HS-5 (cell line): ENCODE results near the gene CEP131.

Source experiments
- DNase-seq: peaks from one replicate; pipeline ENCODE4 v3.0.0-alpha.2; 2012; ENCODE audit warnings: low read depth

The CEP131 gene

DNA sequence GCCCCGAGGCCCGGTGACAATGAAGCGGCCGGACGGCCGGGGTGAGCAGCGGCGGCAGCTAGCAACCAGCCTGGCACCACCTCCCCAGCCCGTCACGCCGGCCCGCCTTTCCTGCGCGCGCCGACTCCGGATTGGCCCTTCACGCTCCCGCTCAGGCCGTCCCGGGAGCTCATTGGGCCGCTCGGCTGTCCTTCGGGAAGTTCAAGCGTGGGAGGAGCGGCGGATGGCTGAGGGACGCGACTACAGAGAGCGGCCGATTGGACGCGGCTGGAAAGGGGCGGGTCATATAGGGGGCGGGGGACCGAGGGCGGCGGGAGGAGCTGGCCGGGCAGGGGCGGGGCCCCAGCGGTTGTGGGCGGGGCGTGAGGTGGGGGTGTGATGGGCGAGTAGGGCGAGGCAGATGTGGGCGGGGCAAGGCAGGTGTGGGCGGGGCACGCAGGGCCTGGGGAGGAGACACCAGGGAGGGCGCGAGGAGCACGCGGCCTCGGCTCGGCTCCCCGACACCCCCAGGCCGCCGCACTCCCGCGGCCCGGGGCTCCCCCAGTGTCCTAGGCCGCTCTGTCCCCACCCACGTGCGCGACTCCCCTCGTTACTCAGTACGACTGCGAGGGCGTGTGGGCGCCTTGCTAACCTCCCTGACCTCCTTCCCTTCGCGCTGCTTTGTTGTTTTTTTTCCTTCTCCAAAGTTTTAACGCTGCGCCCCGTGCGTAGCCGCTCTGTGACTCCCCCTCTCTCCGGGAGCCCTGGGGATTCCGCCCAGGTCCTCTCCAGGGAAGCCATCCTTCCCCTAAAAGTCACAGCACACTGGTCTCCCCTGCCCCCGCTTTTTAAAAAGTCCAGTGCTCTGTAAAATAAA, at the start of gene CEP131:
CEP131 (minus strand) TSS at position 60 of the 856 bp plus-strand sequence. CDS start 2,909 bp downstream, outside the sequence.
- peak; percentile 80 for DNase-seq

DNA sequence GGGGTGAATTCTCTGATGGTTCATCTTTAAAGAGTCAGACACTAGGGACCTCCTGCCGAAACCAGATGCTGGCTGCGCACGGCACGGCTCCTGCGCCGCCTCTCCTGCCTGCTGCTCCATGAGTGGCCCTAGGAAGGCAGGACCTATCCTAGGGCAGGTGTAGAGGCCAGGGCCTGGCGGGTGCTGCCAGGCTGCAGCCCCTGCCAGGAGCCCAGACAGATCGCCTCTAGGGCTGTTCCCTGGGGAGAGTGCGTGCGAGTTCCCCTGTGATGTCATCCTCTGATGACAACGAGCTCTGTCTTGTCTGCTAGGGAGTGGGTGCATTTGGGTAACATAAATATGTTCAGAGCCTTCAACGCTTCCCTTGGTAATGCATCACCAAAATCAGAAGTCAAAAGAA, 48.5 kb upstream of the CEP131 start:
- no peak for DNase-seq

DNA sequence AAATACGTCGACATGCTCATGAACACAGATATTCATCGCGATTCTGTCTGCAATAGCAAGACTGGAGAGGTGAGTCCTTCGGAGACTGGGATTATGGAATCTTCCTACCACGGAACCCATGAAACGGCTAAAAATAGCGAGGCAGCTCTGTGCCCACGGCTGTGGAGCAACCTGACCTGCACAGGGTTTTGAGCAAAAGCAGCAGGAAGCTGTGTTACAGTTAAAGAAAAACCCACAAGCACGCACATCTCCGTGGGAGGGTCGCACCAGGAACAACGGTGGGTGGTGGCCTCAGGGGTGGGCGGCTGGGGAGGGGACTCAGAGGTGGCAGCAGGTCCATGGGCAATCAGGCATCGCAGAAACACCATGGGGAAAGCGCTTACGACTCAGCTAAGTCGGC, 47.5 kb upstream of the CEP131 start:
- no peak for DNase-seq

DNA sequence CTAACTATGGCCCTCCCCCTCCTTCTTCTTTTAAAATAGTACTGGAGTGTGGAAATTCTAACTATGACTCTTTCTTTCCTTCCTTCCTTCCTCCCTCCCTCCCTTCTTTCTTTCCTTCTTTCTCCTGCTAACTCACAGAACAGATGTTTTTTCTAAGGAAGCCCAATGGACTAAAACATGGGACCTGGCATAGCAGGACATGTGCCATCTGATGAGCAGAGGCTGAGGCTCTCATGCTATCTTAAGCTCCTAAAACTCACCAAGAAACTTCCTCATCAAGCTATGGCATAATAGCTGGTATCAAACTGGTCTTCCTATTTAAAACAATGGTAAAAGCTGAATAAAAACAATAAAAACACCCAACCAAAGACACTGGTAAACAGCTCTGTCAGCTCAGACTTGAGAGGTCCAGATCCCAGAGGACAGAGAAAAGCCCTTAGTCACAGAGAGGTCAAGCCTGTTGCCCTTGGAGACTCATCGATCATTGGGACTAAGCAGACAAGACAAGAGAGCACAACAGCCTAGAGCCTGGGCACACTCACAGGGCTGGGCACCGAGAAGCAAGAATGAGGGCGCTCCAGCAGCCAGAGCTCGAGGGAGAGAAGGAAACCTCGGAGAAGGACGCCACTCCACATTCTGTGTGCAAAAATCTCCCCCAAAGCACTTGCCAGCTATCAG, 44.8 kb upstream of the CEP131 start:
- DNase-seq = no peak

DNA sequence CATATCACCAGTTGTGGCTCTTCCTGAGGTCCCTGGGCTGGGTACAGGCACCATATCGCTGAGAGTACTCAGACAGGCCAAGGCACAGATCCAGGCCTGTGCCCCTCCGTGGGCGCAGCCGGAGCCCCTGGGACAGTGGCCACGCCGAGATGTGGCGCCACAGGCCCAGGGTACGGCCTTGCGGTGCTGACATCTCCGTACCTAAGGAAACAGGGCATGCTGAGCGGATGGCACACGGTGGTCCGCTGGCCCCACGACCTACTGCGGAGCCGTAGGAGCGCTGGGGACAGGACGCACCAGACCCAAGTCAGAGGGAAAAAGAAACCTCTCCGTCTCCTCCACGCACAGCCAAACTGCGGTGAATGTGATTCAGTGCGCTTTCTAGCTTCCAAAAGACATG, 42.8 kb upstream of the CEP131 start:
- no peak for DNase-seq

DNA sequence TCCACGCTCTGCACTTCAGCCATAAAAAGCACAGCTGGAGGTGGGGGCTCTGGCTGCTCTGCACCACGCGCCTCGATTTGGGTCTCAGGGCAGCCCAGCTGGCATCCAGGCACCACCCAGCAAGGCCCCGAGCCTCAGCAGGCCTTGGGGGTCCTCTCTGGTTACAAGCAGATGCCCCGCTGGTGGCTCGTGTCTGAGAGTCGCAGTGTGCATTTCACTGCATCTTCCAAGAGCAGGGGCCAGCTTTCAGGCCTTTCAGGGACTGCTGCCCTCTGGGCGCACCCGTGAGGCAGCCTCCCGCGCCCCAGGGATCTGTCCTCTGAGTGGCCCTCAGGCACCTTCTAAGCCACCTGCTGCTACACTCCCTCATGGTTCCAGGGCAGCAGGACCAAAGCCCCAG, 41.9 kb upstream of the CEP131 start:
- no peak for DNase-seq

DNA sequence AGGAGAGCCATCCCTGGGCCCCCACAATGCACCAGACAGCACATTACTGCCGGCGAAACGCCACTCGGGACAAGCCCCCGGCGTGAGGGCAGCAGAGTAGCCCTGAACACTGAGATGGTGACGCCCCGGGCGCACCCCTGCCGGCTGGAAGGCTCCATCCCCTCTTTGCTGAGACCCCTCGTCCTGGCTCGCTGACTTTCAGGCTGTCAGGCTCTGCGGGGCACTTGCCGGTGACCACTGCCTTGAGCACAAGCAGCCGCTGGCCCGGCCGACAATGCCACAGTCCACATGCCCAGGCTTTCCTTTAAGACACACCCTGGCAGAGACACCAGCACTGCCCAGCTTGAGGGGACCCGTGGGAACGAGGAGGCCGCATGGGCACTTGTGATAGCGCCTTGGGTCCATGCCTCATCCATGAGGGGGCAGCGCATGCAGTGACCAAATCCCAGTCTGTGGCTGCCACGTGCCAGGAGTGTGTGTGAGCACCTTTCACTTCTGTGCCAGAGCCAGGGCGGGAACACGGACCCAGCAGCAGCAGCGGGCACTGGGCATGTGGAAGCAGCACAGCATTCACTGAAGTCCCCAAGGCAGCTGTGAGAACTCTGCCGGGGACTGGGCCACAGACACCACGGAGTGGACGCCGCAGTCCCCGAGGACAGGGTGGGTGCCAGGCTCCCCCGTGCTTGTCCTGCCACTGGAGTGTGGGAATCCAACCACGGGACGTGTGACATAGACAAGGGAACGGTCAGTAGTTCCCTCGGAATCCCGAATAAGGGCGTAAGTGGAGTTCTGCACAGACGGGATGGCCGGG, 40.8 kb upstream of the CEP131 start:
- no peak for DNase-seq

DNA sequence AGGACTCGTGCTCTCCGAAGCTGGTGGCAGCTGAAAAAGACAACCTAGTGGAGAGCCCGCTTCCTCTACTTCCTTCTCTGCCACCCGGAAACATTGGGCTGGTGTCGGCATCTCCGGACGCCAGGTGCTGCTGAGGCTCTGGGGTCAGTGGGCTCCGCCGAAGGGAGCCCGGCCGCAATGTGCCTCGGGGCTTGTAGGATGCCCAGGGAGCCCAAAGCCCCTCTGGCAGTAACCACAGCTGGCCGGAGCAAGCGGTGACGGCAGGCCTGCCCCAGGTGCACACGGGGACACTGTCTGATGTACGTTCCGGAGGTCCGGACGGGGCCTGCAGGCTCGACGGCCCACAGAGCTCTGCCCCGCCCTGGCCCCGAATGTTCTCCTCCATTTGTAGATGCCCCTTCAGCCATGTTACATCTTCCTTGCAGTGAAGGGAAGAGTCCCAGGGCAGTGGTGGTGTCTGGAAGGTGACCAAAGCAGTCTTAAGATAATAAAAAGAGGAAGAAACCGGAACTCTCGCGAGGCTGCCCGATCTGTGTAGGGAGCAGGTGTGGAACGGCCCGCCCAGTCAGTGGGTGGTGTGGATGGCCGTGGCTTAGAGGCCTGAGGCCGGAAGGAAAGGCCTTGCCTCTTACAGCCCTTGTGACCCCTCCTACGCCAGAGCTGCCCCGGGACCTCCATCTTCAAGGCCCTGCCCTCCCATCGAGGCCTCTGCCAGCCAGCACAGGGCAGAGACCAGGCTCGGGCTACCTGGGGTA, 39.0 kb upstream of the CEP131 start:
- no peak for DNase-seq

DNA sequence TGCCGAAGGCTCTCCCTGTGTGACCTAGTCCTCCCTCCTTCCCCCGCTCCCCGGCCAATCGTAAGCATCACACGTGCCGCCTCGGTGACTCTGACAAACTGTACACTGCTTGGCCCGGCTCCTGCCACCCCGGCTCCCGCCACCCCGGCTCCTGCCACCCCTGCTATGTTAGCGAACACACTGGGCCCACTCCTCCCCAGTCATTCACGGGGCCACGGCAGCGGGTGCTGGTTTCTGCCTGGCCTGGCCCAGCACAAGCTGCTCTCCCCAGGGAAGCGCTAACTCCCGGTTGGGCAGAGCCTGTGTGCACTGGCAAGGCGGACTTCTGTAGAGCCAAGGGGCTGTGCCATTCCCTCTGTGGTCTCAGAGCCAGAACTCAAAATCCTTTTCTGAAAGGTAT, 38.3 kb upstream of the CEP131 start:
- DNase-seq = no peak

DNA sequence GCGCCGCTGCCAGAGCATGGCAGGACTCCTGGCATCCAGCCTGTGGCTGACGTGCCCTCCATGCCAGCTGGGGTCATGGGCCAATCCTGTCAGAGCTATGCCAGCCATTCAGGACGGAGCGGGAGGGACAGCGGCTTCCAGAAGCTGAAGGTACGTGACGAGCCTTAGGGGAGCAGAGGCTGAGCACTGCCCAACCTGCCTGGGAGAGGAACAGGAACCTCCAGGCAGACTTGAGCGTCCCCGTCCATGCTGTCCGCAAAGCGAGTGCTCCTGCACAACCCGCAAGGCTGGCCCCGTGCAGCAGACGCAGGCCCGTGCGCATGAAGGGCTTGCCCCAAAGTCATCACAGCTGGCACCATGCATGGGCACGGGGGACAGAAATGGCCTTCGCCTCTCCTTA, 37.9 kb upstream of the CEP131 start:
- no peak for DNase-seq

DNA sequence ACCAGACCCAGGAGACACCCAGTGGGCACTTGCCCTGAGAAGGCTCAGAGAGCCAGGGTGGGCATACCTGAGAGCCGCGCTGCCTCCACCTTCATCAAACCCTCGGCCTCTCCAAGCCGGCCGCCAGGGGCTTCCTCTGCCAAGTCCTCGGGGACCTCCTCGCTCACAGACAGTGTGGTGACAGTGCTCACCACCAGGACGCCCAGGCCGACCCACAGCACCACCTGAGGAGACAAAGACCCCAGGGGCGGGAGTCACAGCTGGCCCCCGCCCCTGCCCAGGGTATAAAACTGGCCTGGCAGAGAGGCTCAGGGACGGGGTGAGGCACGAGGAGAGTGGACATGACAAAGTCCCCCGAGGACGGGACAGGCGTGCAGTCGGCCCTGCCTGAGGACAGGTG, 37.4 kb upstream of the CEP131 start:
- no peak for DNase-seq

DNA sequence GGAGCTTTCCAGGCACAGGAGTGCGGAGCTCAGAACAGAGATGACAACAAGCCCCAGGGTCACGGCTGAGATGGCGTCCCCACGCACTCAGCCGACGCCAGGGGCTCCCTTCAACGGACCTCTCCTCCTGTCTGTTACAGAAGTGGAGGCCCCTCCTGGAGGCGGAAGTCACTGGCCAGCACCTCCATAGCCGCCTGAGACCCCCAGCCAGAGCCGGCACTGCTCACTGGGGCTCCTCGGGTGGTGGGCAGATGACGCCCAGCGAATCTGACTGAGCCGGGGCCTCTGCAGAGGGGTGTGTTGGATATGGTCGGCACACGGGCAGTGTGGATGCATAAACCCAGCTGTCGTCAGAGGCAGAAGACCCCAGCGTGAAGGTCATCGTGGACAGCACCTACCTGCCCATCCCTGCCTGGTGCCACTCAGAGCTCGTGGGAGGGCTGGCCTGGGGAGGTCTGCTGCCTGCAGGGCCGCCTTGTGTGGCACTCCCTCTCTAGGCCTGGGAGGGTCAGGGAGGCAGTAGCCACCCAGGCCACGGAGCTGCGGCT, 36.4 kb upstream of the CEP131 start:
- DNase-seq = no peak

- no peak for DNase-seq
Observed at GRCh38 chr17:81258292-81258691, 35.5 kb upstream of the CEP131 start.

DNA sequence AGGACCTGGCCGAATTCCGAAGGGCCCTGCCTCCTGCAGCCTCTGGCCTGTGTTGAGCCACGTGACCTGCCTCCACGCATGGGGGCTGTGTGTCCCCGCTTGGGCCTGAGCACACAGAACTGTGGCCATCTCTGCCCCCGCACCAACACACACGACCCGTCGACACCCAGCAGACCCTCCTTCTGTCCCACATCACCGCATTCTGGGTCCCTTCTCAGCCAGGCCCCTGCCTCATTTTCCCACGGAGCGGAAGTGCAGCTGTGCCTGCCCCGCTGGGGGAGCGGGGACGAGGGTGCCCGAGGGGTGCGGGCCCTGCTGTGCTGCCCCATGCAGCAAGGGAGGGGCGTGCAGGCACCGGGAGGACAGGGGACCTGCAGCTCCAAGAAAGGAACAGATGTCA, 34.8 kb upstream of the CEP131 start:
- no peak for DNase-seq

DNA sequence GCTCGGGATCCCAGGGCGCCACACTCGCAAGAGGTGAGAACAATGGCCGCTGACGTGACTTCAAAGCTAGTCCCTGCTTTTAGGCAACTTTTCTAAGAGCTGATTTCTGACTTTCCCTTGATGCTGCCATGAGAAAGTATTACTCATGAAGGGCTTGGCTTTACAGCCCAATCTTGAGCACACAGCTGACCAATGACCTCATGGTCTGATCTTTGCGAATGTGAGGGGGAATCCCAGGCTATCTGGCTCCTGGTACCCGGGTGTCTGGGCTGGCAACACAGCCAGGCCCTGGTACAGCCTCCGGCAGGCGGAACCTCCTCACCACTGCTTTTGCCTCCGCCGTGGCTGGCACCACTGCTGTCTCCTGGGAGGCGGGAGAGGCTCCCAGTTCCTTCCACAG, 33.9 kb upstream of the CEP131 start:
- no peak for DNase-seq

GRCh38 chr17:81254955-81255717, 32.4 kb upstream of the CEP131 start:
- no peak for DNase-seq

- DNase-seq = no peak
Observed at GRCh38 chr17:81253358-81254131, 30.8 kb upstream of the CEP131 start.

- no peak for DNase-seq
Observed at GRCh38 chr17:81252987-81253329, 30.2 kb upstream of the CEP131 start.

DNA sequence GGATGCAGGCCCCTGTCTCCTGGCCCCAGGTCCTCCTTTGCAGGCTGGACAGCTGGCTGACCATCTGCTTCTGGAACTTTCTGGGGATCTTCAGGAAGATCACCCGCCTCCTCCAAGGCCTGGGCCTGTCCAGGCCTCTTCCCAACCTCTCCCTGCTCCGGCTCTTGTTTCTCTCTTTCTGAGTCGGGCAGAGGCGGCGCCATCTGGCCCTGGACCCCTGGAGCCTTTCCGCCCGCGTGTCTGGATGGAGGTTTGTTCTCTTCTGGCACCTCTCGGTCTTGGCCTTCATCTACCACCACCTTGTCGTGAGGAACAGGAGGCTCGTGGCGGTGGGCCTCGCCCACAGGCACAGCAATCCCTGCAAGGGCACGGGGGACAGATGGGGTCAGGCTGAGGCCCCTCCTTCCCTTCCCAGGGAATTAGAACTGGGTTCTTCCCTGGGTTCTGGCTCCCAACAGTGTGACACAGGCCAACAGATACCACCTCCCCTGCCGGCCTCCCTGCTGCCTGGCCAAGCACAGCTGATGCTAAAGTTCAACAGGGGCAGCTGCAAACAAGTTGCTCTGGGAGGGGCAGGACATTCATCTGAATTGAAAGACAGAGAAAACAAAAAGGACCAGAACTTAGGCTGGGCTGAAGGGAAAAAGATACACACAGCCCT, 29.7 kb upstream of the CEP131 start:
- no peak for DNase-seq
